ENCODE results near the gene PLEKHA8. TPM values are rescaled to one million over a fixed set of nuclear protein-coding genes. Genes with fewer than 3 reads are reported as not detected.

PLEKHA8 gene
- total RNA-seq, 1 donor from 2014 or later, result 62.7 TPM

- peaks cover 9% of the 10 kb centered on the region for H3K4me1 Mint-ChIP-seq
- H3K27ac Mint-ChIP-seq, result no peak overlapping the region
- Histone ChIP-seq H3K4me1 (peaks cover 13% of the 10 kb centered on the region), H3F3A (ENCODE audit: low read depth) (no peaks in the 10 kb centered on the region), H3K4me3 (no peak overlapping the region), H3K36me3 (peaks cover 6% of the 10 kb centered on the region), H4K20me1 (ENCODE audit: low read depth) (peaks cover 71% of the 10 kb centered on the region), H3K79me2 (ENCODE audit: low read depth) (peaks cover 96% of the 10 kb centered on the region), H3K9me3 (ENCODE audit: low read depth) (no peaks in the 10 kb centered on the region), H2AFZ (replicated peaks) (no peak overlapping the region), H3K27ac (no peak overlapping the region), H3K27me3 (no peaks in the 10 kb centered on the region), H3K4me2 (no peak overlapping the region), H3K9ac (no peak overlapping the region)
- peaks cover 3% of the 10 kb centered on the region for H3K9me3 Mint-ChIP-seq
- no peak for DNase-seq (ENCODE audit: low spot score)
- peaks cover 41% of the 10 kb centered on the region for H3K36me3 Mint-ChIP-seq
- H3K4me3 Mint-ChIP-seq, result no peak overlapping the region
- peaks cover 3% of the 10 kb centered on the region for H3K27me3 Mint-ChIP-seq (ENCODE audit: insufficient read depth, low read depth)
- TF ChIP-seq, protein P1, sequence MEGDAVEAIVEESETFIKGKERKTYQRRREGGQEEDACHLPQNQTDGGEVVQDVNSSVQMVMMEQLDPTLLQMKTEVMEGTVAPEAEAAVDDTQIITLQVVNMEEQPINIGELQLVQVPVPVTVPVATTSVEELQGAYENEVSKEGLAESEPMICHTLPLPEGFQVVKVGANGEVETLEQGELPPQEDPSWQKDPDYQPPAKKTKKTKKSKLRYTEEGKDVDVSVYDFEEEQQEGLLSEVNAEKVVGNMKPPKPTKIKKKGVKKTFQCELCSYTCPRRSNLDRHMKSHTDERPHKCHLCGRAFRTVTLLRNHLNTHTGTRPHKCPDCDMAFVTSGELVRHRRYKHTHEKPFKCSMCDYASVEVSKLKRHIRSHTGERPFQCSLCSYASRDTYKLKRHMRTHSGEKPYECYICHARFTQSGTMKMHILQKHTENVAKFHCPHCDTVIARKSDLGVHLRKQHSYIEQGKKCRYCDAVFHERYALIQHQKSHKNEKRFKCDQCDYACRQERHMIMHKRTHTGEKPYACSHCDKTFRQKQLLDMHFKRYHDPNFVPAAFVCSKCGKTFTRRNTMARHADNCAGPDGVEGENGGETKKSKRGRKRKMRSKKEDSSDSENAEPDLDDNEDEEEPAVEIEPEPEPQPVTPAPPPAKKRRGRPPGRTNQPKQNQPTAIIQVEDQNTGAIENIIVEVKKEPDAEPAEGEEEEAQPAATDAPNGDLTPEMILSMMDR (IDR thresholded peaks at IDR 0.05), result no peak
- TF ChIP-seq EZH2 (IDR thresholded peaks at IDR 0.05) (no peak), EZH2phosphoT487 (IDR thresholded peaks at IDR 0.05) (no peak)
Observed at GRCh38 chr7:30038196-30038980, 10.2 kb downstream of the PLEKHA8 start.

- Histone ChIP-seq H4K20me1 (ENCODE audit: low read depth) (peaks cover 88% of the 10 kb centered on the region), H3K4me1 (peaks cover 13% of the 10 kb centered on the region), H3K27ac (no peak overlapping the region), H3K36me3 (no peaks in the 10 kb centered on the region), H3K4me3 (no peak overlapping the region), H3K27me3 (no peaks in the 10 kb centered on the region), H3K9ac (no peak overlapping the region), H3K4me2 (no peak overlapping the region), H2AFZ (replicated peaks) (no peak overlapping the region), H3F3A (ENCODE audit: low read depth) (no peaks in the 10 kb centered on the region), H3K9me3 (ENCODE audit: low read depth) (no peaks in the 10 kb centered on the region), H3K79me2 (ENCODE audit: low read depth) (peaks cover 82% of the 10 kb centered on the region)
- H3K27ac Mint-ChIP-seq, result no peak overlapping the region
- no peak for TF ChIP-seq EZH2phosphoT487 (IDR thresholded peaks at IDR 0.05)
- TF ChIP-seq, protein P1 (IDR thresholded peaks at IDR 0.05), result no peak
- TF ChIP-seq EZH2 (IDR thresholded peaks at IDR 0.05), result no peak
- H3K27me3 Mint-ChIP-seq (ENCODE audit: insufficient read depth, low read depth), result peaks cover 3% of the 10 kb centered on the region
- no peak for DNase-seq (ENCODE audit: low spot score)
- H3K9me3 Mint-ChIP-seq, result peaks cover 3% of the 10 kb centered on the region
- peaks cover 37% of the 10 kb centered on the region for H3K36me3 Mint-ChIP-seq
- no peak overlapping the region for H3K4me3 Mint-ChIP-seq
- H3K4me1 Mint-ChIP-seq, result peaks cover 9% of the 10 kb centered on the region
Observed at GRCh38 chr7:30040938-30041337, 12.7 kb downstream of the PLEKHA8 start.

- Mint-ChIP-seq H3K27me3 (ENCODE audit: insufficient read depth, low read depth) (peaks cover 4% of the 10 kb centered on the region), H3K9me3 (peaks cover 3% of the 10 kb centered on the region), H3K27ac (no peak overlapping the region), H3K36me3 (peaks cover 42% of the 10 kb centered on the region), H3K4me3 (no peak overlapping the region), H3K4me1 (peaks cover 9% of the 10 kb centered on the region)
- Histone ChIP-seq H3K4me1 (peaks cover 13% of the 10 kb centered on the region), H3K4me3 (no peak overlapping the region), H2AFZ (replicated peaks) (no peak overlapping the region), H3K9ac (no peak overlapping the region), H3K9me3 (ENCODE audit: low read depth) (no peaks in the 10 kb centered on the region), H3K36me3 (no peaks in the 10 kb centered on the region), H3K79me2 (ENCODE audit: low read depth) (peaks cover 76% of the 10 kb centered on the region), H4K20me1 (ENCODE audit: low read depth) (peaks cover 87% of the 10 kb centered on the region), H3K4me2 (no peak overlapping the region), H3F3A (ENCODE audit: low read depth) (no peaks in the 10 kb centered on the region), H3K27ac (no peak overlapping the region), H3K27me3 (no peaks in the 10 kb centered on the region)
- TF ChIP-seq, protein P1 (IDR thresholded peaks at IDR 0.05), result no peak
- TF ChIP-seq EZH2phosphoT487 (IDR thresholded peaks at IDR 0.05), result no peak
- TF ChIP-seq EZH2 (IDR thresholded peaks at IDR 0.05), result no peak
- DNase-seq (ENCODE audit: low spot score), result no peak
Observed at GRCh38 chr7:30041526-30042269, 13.5 kb downstream of the PLEKHA8 start.
